T-helper 2 cell treated with Interferon-gamma antibody and Interleukin-4, amounts not matched to agents 100 ng/mL and 5 ng/mL, for 36 hours (primary cell): ENCODE measurements around the gene A2M. TPM values are rescaled to one million over a fixed set of nuclear protein-coding genes. Genes with fewer than 3 reads are reported as not detected.
"Not testable (repeated sequence)": the region's sequence is repeated elsewhere in the genome, so short reads cannot be mapped to it uniquely, and the experiment has no call there.

Experiments
- intact Hi-C: fragments of 100-400 bp; cut with micrococcal nuclease; formaldehyde crosslinking; loops from one replicate; pipeline ENCODE4 v1.15.1; 2023
- total RNA-seq: library from RNA; stranded (reverse); gene quantifications from 2 replicates; pipeline ENCODE4 v1.2.3, GENCODE V29; 2022

Gene A2M
- total RNA-seq: not detected in 2 replicates

- intact Hi-C loops: no loop called here
Observed at GRCh38 chr12:9115731-9116559, at the start of gene A2M. TSS of gene A2M (minus strand) at chr12:9115919. CDS start at chr12:9115849, 70 bp downstream.

GRCh38 chr12:9163392-9163791 lies 47.7 kb upstream of the A2M start:
- intact Hi-C loops: no loop called here

GRCh38 chr12:9156119-9156518 lies 40.4 kb upstream of the A2M start:
- intact Hi-C loops: no loop called here

- intact Hi-C loops: no loop called here
Observed at GRCh38 chr12:9149372-9149771, 33.7 kb upstream of the A2M start.

GRCh38 chr12:9148926-9149325 lies 33.2 kb upstream of the A2M start:
- intact Hi-C loops: no loop called here

- intact Hi-C loops: no loop called here
Observed at GRCh38 chr12:9147461-9147860, 31.7 kb upstream of the A2M start.

GRCh38 chr12:9144730-9145106 lies 29.0 kb upstream of the A2M start:
- intact Hi-C loops: no loop called here

- intact Hi-C loops: no loop called here
Observed at GRCh38 chr12:9143929-9144729, 28.4 kb upstream of the A2M start.

- intact Hi-C loops: no loop called here
Observed at GRCh38 chr12:9143137-9143536, 27.4 kb upstream of the A2M start.

- intact Hi-C loops: not testable (repeated sequence)
Observed at GRCh38 chr12:9139588-9140290, 24.0 kb upstream of the A2M start.

- intact Hi-C loops: no loop called here
Observed at GRCh38 chr12:9135903-9136310, 20.2 kb upstream of the A2M start.

GRCh38 chr12:9134981-9135628 lies 19.4 kb upstream of the A2M start:
- intact Hi-C loops: no loop called here

GRCh38 chr12:9133216-9133916 lies 17.6 kb upstream of the A2M start:
- intact Hi-C loops: no loop called here

- intact Hi-C loops: no loop called here
Observed at GRCh38 chr12:9132008-9132535, 16.4 kb upstream of the A2M start.

- intact Hi-C loops: no loop called here
Observed at GRCh38 chr12:9130244-9130643, 14.5 kb upstream of the A2M start.

GRCh38 chr12:9127936-9128663 lies 12.4 kb upstream of the A2M start:
- intact Hi-C loops: no loop called here

- intact Hi-C loops: no loop called here
Observed at GRCh38 chr12:9127484-9127883, 11.8 kb upstream of the A2M start.

- intact Hi-C loops: no loop called here
Observed at GRCh38 chr12:9124383-9125031, 8.8 kb upstream of the A2M start.

GRCh38 chr12:9123781-9124382 lies 8.2 kb upstream of the A2M start:
- intact Hi-C loops: no loop called here
